Epidermal melanocyte (primary cell): Measurements from ENCODE around the gene VEGFD.
A peak's percentile ranks its signal among the peaks of the same experiment; 100 is the strongest.

Experiments
- DNase-seq: peaks from one replicate; pipeline ENCODE4 v3.0.0; 2011; ENCODE audit warnings: low spot score; ENCODE audit not compliant: insufficient read length

Gene VEGFD

DNA sequence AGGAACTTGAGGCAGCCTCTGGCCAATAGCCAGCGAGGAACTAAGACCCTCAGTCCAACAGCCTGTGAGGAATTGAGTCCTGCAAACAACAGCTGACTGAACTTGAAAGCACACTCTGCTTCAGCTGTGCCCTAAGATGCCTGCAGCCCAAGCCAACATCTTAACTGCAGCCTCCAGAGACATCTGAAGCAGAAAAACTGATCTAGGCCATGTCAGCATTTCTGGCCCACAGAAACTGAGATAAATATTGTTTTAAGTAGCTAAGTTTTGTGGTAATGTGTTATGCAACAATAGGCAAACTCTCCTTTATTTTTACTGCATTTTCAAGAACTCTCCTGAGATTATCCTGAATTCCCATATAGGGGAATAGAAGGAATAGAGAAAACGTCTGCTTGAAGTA lies 24.5 kb downstream of the VEGFD start:
- no peak for DNase-seq

DNA sequence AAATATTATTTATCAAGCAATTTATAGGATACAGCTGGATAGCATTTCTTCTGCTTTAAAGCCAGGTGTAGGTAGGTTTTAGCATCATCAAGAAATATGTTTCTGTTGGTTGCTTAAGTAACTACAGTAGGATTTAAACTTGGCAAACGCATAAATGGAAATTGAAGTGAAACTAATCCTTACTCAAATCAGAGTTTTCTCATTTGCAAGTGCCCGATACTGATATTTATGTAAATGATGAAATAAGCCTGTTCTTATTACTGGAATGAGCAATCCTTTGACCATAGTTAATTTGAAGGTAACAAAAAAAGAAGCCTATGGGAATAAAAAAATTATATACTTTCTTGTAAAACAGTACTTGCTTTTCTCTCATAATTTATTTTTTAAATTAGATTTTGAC lies 25.7 kb downstream of the VEGFD start:
- no peak for DNase-seq

DNA sequence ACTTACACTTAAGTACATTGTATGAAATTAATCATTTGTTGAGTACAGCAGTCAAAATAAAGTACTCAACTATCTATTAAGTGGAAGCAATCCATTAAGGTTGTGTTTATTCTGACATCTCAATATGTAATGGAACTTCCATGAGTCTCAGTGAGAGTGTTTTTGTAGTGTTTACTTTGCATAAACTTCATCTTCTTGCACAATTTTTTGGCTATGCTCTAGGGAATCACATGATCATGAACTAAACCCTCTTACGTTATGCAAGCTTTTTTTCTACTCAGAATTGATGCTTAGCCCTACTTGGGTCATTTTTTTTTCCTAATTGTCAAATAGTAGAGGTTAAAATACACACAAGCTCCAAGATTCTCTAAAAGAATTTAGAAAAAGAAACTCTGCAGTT lies 27.8 kb downstream of the VEGFD start:
- DNase-seq: no peak

DNA sequence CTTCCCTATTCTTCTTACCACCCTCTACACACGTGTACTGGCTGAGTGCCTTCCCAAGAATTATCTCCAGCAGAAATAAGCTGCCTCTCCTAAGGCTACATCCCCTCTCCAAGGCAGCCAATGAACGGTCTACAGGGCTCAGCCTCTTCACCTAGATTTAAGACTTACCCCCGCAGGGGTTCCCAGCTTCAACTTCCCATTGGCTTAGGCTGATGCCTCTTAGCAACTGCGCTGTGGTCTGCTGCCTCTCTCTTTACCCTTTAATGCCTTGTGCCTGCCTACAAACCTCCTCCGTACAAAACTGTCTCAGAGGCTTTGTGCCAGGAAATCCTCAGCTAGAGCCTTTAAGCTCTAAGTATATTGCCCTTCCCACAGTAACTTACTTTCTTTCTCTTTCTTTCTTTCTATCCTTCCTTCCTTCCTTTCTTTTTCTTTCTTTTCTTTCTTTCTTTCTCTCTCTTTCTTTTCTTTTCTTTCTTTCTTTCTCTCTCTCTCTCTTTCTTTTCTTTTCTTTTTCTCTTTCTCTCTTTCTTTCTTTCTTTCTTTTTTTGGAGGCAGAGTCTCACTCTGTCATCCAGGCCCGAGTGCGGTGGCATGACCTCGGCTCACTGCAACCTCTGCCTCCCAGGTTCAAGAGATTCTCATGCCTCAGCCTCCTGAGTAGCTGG lies 33.8 kb downstream of the VEGFD start:
- no peak for DNase-seq

DNA sequence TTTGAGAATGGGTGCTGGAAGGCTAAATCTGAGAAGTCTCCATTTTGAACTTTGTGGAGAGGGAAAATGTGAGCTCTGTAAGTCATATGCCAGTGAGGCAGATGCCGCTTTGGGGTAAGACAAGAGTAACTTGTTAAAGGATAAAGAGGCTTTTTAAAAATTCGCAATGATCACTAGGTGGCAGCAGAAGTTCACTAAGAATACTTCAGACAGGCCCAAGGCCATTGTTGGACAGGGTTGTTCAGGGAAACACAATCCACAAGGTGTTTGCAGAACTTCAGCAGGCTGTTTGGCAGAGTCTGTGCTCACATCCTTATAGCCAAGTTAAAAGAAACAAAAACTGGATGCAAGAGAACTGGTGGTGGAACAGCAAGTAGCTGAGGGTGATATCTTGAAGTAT lies 35.2 kb downstream of the VEGFD start:
- DNase-seq: peak; percentile 24

DNA sequence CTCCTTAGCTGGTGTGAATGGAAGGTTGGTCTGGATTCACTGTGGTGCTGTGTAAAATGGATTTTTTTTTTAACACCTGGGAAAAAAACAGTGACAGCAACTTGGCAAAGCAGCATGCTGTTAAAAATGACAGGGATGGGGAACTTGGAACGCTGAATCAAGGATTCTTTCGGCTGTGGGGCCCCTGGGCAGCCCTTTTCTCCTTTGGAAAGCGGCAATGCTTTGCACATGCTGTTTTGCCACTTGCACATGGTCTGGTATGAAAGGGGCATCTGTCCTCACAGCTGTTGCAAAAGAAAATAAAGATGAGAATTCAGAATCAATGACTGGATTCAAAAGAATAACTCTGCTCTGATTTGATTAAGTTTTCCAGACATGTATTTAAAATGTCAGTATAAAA lies 38.2 kb downstream of the VEGFD start:
- no peak for DNase-seq

DNA sequence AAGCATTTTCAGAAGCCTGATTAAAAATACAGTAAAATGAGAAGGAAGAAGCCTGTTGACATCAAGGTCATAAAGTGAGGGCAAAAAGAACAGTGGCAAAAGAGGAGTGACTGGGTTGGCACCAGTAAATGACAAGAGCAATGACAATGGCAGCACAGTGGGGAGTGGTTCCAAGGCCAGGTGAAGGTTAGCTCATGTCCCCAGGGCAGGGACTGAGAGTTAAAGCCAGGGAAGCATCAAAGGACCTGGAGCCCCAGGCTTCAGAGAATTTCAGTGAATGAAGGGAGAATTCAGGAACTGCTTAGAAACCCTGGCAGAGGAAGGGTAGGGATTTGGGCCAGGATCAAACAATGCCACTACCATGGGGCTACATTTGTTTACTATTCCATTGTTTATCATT lies 40.1 kb downstream of the VEGFD start:
- no peak for DNase-seq

DNA sequence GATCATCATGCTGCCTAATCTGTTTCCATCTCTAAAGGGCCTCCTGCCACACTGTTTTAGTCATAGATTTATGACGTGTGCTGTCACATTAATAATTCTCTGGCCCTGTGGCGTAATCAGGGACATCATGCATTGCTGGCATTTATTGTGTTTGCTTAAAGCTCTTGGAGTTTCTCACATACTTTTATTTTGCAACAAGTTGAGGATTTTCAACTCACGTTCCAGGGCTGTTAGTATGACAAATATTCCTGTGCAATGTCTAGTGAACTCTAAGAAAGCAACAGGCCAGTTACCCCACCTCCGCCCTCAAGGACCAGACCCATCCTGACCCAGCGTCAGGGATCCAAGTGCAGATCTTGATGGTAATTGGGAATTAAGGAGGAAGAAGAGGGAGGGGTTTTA lies 41.1 kb downstream of the VEGFD start:
- no peak for DNase-seq

DNA sequence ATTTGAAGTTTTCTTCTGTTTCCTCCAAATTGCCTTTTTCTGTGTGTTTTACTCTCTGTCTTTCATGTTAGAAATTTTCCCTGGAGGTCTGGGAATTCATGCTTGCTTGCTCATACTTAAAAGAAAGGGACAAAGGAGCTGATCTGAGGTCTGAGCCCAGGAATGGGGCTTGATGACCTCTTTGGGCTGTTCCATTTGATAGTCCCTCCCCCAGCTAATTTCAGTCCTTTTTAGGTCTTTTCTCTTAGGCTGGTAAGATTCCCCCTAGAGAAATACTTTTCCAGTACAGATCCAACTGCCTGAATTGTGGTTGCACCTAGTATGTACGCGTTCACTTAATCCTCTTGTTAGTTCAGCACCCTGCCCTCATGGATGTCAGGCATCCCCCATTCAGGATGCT lies 43.3 kb downstream of the VEGFD start:
- DNase-seq: no peak

DNA sequence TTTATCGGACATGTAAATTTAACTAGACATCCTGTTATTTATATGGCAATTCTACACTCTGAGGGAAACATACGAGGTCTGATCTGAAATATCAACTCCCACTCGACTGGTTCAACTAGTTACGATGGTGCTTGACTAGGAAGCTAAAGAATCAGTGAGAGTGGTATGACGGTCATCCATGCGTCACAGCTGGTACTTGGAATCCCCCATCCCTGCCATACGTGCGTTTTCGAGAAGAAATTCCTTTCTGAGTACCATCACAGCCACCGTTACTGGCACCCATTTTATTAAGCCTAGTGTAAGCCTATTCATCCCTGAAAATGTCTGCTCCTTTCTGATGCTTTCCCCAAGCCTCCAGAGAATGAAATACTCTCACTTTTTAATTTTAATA lies 48.2 kb downstream of the VEGFD start:
- DNase-seq: no peak

DNA sequence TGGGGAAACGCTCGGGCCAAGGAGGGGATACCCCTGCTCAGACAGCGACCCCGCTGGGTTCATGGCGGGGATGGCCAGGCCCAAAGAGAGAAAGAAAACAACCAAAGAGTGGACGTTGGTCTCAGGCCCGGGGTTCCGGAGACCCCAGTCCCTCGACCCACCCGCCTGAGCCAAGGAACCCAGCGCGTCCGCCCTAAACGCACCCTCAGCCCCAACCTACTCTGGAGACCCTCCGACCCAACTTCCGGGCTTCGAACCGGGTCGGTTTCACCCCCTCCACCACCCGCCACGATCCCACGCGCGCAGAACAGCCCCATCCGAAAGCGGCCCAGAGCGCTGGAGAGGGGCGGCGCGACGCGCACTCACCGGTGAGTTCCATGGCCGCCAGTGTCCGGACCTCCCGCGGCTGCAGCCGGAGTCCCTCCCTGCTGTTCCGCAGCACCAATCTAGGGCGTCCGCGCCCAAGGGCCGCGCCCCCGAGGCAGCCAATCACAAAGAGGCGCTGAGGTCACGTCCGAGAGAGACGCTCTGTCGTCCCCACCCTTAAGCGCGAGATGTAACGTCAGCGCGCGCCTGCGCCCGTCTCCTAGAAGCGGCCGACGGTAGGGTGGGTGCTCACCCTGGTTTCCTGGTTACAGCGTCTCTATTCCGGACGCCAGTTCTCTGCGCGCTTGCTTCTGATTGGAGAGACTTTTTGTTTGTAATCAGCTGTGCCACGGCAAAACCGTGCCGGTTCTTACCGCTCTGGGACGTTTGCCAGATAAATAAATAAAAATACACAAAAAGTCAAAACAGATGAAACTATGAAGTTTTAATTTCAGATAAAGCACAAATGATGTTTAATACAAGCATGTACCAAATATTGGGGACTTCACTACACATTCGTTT lies 48.8 kb downstream of the VEGFD start, which contains the start of gene PIGA:
Gene PIGA (minus strand): TSS at position 389 of the 888 bp plus-strand sequence. CDS start 3,593 bp downstream, outside the sequence.
- DNase-seq: peak; percentile 82

DNA sequence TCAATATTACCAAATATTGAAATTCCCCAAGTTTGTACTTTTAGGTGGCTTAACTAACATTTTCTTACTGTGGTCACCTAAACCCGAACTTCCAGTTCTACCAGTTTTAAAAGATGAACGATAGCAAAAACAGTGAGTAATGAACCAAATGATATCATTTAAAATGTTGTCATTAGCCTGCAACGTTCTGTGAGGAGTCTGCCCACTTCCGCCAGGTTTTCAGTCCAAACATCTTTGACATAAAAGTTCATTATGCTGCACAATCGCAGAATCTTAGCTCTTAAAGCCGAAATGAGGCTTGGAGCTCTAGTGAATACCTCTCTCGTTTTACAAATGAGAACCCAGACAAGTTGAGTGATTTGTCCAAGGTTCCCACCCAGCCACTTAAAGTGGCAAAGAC lies 49.7 kb downstream of the VEGFD start:
- DNase-seq: no peak

DNA sequence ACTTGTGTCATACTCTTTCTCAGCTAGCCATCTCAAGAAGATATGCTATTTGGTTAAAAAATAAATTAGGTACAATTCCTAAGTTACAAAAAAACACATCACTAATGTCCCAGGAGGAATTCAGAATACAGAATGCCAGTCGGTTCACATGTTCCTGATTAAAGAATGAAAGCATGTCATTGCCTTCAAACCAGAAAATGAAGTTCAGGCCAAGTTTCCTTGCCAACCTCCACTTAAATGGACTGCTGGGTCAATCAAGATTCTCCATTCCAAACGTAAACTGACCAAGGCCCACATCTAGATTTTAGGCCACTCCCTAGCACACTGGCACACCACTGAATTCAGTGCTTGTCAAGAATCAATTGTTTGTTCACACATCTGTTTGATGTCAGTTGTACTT lies 55.4 kb downstream of the VEGFD start:
- DNase-seq: no peak

DNA sequence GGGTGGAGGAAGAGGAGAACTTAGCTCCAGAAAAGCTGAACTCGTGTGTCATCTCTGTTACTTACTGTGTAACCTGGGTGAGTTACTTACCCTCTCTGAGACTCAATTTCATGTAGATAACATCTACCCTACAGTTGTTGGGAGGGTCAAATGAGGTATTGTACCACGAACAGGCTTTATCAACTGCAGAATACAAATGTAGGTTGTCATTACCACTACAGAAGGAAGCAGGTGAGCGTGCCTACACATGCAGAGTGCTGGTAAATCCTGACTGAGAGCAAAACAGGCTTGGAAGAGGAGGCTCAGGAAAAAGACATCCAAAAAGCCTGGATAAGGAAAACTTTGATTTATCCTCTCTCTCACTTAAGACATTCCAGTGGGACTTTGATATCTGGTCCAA lies 56.1 kb downstream of the VEGFD start:
- DNase-seq: no peak

DNA sequence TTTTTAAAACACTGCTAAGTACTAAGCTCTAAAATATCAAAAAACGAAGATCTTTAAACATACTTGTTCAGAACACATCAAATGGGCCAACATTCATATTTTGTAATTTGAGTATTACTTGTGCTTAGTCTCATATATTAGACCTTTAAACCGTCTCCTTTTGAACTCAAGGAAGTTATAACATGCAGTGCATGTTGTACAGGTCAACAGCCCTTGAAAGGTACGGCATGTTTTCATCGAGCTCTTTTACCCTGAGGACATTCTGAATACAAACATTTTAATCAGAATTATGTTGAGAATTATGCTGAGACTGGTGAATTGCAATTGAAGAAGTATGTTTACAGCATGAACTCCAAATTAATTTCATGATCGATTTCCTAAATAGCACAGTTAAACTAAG lies 61.7 kb downstream of the VEGFD start:
- no peak for DNase-seq

DNA sequence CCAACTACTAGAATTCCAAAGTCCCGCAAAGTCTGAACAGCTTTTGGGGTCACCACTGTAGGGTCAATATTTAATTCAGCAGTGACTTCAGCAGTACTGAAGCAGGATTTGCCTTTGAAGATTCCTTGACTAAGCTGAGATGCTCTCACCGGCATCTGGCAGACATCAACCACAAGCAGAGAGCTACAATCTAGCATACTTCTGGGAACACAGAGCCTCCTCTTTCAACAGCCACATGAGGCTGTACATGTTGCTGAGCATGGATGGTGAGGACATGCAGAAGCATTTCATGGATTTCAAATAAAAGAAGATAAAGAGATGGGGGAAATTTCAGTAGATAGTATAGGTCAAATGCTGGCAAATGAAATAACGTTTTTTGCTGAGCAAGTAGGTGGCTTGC lies 62.1 kb downstream of the VEGFD start:
- DNase-seq: no peak

DNA sequence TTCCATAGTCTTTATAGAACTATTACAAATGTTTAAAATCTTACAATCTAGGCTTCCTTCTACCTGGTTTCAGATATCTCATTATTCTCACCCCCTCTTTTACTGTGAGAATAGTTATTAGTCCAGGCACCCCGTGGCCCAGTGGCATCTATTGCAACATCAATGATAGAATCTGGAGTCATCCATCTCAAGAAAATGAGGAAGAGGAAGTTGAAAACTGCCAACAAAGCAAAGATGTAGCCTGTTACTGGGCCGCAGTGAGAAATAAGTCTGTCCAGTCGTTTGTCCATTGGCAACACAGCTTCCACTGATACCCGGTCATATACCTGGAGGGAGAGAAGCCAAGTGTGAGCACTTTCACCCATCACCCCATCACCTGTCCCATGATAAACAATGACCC lies 62.8 kb downstream of the VEGFD start:
- DNase-seq: no peak

DNA sequence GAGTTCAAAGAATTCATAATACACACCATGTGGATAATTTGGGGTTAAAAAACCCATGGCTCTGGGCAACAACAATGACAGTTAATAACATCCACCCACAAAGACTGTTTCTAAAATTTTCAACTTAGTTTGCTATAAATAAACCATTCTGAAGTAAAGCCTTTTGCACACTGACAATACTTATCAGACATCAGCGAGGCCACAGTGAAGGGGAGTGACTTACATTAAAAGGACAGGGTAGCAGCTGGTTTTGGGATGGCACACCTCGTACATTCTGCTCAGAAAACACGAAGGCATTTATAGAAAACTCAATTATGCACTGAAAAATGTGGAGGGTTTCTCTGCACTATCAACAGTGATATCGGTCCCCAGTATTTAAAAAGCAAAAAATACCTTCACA lies 63.9 kb downstream of the VEGFD start:
- no peak for DNase-seq

DNA sequence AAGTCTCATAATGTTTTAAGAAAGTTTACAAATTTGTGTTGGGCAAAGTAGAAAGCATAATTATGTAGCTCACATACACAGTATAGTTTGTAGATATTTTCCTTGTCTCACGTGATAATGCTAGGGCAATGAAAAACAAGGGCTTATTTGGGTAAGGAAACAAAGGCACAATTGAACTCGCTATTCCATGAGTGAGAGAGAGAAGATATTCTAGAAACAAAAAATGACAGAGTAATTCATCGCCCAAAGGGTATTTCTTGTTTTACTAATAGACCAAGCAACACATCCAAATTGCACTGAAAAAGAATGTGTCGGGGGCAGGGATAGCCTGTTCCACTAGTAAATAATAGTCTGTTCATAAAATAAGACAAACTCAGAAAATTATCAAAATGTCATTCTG lies 65.1 kb downstream of the VEGFD start:
- no peak for DNase-seq

DNA sequence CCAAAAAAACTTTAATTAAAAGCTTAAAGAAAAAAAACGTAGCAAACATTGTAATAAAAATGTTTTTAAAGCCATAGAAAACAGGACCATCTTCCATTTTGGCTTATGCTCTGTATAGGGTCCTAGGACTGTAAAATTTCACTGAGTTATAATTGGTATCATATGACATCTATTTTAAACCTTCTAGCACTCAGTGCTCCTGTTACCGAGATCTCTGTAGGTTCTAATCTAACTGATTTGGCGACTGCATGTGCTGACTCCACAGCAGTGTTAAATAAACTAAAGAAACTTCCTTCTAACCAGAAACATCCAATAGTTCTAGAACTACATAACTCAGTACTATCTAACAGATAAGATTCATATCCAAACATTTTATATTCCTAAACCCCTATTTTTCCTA lies 68.7 kb downstream of the VEGFD start, which contains the start of gene ASB11:
Gene ASB11 (minus strand): TSS at position 132 of the 400 bp plus-strand sequence. CDS start 35 bp downstream, at position 97.
- no peak for DNase-seq

DNA sequence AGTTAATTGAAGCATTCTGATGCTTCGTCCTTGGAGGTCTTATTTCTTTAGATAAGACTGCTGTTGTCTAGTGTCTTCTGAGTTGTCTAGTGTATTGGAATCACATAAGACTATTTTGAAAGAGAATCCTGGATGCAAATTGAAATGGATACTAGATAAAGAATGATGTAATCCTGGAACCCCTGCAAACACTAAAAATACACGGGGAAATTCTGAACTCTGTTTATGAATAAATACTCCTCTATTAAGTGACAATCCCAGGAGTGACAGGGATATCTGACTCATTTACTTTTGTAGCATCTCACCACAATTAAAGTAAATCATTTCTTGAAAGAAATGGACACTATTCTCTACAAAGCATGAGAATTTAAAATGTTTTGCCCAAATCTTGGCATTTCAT lies 69.7 kb downstream of the VEGFD start:
- no peak for DNase-seq

DNA sequence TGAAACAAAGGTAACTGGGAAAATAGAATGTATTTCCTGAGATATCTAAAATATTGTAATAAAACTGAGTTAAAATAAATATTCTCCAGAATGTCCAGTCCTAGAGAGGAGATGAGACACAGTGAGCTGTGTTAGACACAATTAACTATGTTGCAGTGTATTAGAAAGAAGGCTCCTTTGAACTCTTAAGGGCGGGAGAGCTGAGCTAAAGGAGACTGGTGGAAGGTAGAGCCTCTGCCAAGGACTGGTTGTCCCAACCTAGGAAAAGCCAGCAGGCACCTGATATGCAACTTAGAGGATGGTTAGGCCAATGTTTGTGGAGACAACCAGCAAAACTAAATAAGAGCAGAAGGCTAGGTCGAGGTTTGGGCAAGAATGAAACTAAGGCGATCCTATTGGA lies 73.1 kb downstream of the VEGFD start:
- DNase-seq: no peak

DNA sequence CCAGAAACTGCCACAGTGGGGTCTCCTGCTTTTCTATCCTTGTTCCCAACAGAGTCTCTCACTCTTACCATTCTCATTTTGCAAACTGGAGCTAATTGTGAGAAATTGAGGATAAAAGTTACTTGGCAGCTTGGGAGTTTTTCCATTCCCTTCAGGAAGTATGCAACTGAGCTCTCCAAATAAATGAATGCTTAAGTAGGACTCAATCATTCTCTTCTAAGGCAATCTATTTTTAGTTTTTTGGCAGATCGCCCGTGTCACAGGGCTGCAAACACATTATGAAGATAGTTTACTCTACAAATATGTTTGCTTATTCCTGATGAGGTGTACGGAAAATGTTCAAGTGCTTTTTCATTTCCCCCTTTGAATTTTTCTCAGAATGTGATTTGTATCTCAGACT lies 74.1 kb downstream of the VEGFD start:
- no peak for DNase-seq
